Right lung (tissue), 5 donors: ENCODE results near the gene DCUN1D2. TPM values are rescaled to one million over a fixed set of nuclear protein-coding genes. Genes with fewer than 3 reads are reported as not detected.
"Not testable (repeated sequence)": the region's sequence is repeated elsewhere in the genome, so short reads cannot be mapped to it uniquely, and the experiment has no call there.

Experiments used
- DNase-seq, 2 donors: peaks; one replicate each; pipeline ENCODE4 v3.0.0-alpha.2; 2013
- polyA plus RNA-seq, 5 donors: library from polyadenylated mRNA; unstranded; fragments of 120-200 nt; gene quantifications; one replicate each; pipeline versions ENCODE4 v1.2.1 to v1.2.3, GENCODE V29; 2013; ENCODE audit warnings: inconsistent platforms in 1 of 5, low replicate concordance in 1 of 5; ENCODE audit not compliant: insufficient read length in 5 of 5, insufficient read depth in 1 of 5

DCUN1D2 gene
- polyA plus RNA-seq, 5 donors, result 17.2 to 22.1 (median 19.0) TPM

- no peak for DNase-seq
Measured at GRCh38 chr13:113448545-113448884, 42.0 kb downstream of the DCUN1D2 start.

GRCh38 chr13:113447596-113447995, 42.9 kb downstream of the DCUN1D2 start:
- no peak for DNase-seq

GRCh38 chr13:113446488-113446854, 44.0 kb downstream of the DCUN1D2 start:
- DNase-seq, result no peak

- DNase-seq, result no peak
Measured at GRCh38 chr13:113445791-113446487, 44.6 kb downstream of the DCUN1D2 start.

GRCh38 chr13:113443991-113444390, 46.5 kb downstream of the DCUN1D2 start:
- DNase-seq, result no peak

- DNase-seq, result no peak
Measured at GRCh38 chr13:113442985-113443362, 47.5 kb downstream of the DCUN1D2 start.

- DNase-seq, result no peak
Measured at GRCh38 chr13:113442354-113442984, 48.0 kb downstream of the DCUN1D2 start.

GRCh38 chr13:113441661-113442060, 48.9 kb downstream of the DCUN1D2 start:
- no peak for DNase-seq

- DNase-seq, result no peak
Measured at GRCh38 chr13:113437408-113438010, 53.0 kb downstream of the DCUN1D2 start.

GRCh38 chr13:113436866-113437265, 53.6 kb downstream of the DCUN1D2 start:
- not testable (repeated sequence) for DNase-seq

- DNase-seq, result not testable (repeated sequence)
Measured at GRCh38 chr13:113435907-113436306, 54.6 kb downstream of the DCUN1D2 start.

GRCh38 chr13:113433391-113433916, 57.1 kb downstream of the DCUN1D2 start:
- no peak for DNase-seq

GRCh38 chr13:113432506-113433270, 57.8 kb downstream of the DCUN1D2 start:
- DNase-seq, result no peak

- no peak for DNase-seq
Measured at GRCh38 chr13:113431171-113431570, 59.3 kb downstream of the DCUN1D2 start.

GRCh38 chr13:113430378-113431110, 60.0 kb downstream of the DCUN1D2 start:
- DNase-seq, result no peak

- no peak for DNase-seq
Measured at GRCh38 chr13:113429608-113429985, 60.9 kb downstream of the DCUN1D2 start.

- DNase-seq, result no peak
Measured at GRCh38 chr13:113428871-113429607, 61.5 kb downstream of the DCUN1D2 start.

- DNase-seq, result no peak
Measured at GRCh38 chr13:113428469-113428865, 62.0 kb downstream of the DCUN1D2 start.

- DNase-seq, result no peak
Measured at GRCh38 chr13:113427562-113428468, 62.7 kb downstream of the DCUN1D2 start.

GRCh38 chr13:113426591-113426986, 63.9 kb downstream of the DCUN1D2 start:
- DNase-seq, result no peak
